Urothelium cell line (cell line): Measurements from ENCODE around the gene RYR2.

Source experiments
- DNase-seq: peaks from one replicate; pipeline ENCODE4 v3.0.0; 2011; ENCODE audit warnings: low spot score, mixed read lengths
- FAIRE-seq: peaks from 2 replicates; lab custom pipeline; 2011; peaks lifted over from hg19 to GRCh38; lab: Jason Lieb, UNC

Gene RYR2

DNA sequence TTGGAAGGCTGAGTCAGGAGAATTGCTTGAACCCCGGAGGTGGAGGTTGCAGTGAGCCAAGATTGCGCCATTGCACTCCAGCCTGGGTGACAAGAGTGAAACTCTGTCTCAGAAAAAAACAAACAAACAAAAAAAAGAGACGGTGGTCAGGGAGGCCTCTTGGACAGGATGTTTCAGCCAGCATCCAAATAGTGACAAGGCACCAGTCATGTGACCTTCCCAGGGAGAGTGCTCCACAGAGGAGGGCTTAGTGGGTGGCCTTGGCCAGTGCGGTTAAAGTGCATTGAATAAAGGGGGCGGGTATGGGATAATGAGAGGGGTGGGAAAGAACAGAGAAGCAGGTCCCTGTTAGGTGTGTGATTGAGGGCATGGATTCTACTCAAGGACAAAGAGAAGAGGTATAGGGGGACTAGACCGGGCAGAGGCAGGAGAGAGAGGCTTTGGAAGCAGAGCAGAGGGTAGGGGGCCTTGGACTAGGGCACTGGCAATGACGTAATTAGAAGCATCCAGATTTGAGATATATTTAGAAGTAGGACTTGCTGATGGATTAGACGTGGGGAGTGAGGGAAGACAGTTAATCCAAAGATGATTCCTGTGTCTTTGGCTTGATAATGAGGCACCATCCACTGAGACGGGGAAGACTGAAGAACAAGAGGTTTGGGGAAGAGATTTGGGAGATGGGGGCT lies 12.0 kb upstream of the RYR2 start:
- DNase-seq (no peak), FAIRE-seq (no peak)

DNA sequence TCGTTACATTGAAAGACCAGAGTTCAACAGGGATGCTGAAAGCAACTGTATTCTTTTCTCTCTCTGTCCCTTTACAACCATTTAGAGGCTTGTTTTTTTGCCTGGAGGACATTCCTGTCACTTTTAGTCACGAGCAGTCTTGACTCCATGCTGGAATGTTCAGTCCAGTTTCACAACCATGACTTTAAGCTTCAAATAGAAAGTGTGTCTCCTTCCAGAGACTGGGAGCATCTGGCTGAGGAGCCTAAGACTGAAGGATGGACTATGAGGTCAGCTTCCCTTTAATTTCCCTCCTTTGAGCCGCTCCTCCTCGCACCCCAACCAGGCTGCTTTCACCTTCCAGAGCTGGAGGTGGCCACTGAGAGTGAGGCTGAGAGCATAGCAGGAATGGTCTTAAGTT lies 10.5 kb upstream of the RYR2 start:
- FAIRE-seq (no peak), DNase-seq (no peak)

DNA sequence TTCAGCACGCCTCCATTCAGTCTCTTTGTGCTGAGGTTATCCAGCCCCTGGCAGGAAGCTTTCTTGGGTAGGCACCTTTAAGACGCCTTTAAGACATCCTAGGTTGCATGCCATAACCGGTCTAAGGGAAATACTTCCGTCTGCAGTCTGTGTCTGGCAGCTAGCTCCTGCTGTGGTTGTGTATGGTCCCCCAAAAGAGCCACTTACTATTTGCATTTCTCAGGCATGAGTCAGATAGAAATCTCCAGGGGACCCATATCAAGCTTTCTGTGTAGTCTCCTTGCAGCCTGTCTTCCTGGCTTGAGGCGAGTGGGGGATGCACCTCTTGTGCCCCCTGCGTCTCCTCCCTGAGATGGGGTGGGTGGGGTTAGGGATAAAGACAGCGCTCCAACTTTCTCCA lies 10.0 kb upstream of the RYR2 start:
- DNase-seq (peak; percentile 57), FAIRE-seq (no peak)

DNA sequence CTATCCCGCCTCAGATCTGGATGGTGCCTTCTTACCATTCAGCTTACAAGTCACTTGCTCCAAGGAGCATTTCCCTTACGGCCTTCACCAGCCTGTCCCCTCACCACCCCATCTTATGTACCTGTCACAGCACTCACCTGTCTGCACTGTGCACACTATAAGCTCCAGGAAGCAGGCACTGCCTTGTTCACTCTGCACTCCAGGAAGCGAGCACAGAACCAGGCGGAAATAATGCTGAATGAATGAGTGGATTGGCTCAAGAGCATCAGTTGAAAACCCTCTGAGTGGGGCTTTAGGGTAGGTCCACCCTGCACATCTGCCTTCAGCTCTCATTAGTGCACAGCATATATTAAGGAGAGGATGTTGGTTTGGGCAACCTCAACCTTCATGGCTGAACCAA lies 8.9 kb upstream of the RYR2 start:
- no peak for DNase-seq
- FAIRE-seq: no peak

DNA sequence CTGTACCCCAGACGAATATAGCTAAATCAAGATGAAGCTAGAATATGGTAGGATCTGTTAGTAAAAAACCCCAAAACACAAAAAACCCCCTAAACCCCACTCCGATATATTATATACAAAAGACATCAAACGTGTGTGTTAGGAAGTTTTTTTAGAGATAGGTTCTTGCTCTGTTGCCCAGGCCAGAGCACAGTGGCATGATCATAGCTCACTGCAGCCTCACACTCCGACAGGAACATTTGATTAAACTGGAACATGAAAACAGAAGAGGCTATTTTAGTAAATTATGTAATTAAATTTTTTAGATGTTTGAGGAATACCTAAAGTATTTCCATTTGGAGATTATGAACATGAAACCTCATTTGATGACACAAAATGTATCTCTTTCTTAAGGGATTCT lies 8.2 kb upstream of the RYR2 start:
- no peak for FAIRE-seq
- DNase-seq: no peak

DNA sequence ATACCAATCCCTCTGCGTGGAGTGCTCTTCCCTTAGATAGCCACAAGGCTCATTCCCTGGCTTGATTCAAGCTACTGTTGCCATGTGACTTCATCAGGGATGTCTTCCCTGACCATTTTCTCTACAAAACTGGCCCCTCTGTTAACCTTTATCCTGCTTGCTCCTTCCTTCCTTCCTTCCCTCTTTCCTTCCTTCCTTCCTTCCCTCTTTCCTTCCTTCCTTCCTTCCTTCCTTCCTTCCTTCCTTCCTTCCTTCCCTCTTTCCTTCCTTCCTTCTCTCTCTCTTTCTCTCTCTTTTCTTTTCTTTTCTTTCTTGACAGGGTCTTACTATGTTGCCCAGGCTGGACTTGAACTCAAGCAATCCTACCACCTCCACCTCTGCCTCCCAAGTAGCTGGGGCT lies 6.2 kb upstream of the RYR2 start:
- DNase-seq (no peak), FAIRE-seq (no peak)

DNA sequence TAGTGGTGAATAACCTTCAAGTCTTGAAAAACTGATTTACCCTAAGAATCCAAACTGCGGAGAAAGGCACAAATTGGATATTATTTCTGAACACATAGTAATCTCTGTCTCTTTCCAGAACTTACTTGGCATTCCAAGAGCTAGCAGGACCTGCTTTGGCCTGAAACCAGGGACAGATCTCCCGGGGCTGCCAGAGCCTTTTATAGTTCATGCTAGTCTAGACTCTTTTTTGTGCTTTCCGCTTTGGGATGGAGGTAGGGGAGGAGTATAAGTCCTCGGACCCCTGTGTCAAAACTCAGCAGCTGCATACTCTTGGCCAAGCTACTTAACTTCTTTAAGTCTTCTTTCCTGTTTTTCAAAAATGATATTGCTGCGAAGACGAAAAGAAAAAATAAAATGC lies 3.8 kb upstream of the RYR2 start:
- DNase-seq (no peak), FAIRE-seq (no peak)

DNA sequence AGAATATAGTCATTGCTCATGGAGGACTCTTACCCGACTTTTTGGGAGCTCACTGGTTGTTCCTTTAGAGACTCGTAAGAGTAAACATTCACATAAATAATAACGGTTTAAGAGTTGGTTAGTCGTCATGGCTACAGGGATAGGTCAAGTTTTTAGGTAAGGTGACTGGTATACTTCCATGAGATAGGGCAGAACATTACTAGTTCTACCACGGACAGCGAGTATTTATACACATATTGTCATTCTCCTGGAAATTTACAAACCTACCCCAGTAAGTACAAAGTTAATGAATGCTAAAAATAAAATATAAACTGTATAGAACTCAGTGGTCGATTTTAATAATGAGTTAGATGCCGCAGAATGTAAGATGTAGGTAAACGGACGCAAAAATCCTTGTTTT lies 1.2 kb upstream of the RYR2 start:
- FAIRE-seq (no peak), DNase-seq (no peak)

DNA sequence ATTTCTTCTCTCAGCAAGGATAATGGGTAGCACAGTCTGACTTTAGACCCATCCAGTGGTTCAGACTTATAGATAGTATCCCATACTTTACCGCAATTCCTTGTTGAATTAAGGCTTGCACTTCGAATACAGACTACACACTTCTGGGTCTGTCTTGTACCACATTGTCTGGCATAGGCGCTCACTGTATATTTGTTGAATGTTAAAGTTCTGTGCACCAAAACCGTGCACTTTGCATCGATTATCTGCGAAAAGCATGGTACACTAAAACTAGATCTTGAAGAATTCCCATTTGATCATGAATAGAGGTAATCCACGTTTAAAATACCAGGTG lies 556 bp upstream of the RYR2 start:
- FAIRE-seq: no peak
- DNase-seq: no peak

DNA sequence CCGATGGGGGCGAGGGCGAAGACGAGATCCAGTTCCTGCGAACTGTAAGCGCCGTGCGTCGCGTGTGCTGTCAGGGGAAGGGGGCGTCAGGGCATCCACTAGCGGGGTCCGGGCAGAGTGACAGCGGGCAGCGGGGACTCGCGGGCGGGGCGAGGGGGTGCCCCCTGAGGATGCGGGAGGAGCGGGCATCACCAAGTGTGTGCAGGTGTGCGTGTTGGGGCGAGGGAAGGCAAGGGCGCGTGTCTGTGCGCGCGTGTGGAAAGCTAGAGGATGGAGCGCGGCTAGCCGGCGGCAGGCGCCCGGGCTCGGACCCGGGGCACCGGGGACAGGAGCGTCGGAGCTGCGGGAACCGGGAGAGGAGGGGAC lies 525 bp downstream of the RYR2 start:
- FAIRE-seq (no peak), DNase-seq (no peak)

DNA sequence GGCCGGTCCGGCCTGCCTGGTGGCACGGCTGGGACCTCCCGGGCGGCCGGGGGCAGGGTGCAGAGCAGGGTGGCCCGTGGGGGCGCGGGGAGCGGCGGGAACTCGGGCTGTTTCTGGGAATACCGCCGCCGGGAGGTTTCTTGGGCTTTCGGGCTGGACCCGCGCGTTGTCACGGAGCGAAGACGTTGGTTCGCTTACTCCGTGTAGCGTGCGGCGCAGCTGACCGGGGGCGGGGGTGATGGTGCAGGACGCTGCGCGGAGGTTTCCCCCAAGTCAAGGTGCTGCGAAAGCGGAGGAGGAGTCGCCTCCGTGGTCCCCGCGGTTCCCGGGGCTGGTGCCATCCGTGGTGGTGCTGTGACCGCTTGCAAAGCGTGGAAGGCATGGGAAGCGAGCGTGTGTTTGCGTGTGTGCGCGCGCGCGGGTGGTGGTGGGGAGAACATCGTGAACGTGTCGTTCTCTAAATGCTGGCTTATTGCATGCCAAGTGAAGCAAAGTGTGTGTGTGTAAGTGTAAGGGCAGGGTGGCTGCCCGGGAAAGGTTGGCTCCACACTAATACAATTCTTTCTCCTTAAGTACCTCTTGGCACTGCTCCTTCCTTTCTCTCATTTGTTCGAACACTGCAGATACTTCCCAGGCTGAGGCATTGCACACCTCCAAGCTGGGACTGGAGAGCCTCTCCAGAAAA lies 1.1 kb downstream of the RYR2 start:
- no peak for FAIRE-seq
- DNase-seq: no peak

DNA sequence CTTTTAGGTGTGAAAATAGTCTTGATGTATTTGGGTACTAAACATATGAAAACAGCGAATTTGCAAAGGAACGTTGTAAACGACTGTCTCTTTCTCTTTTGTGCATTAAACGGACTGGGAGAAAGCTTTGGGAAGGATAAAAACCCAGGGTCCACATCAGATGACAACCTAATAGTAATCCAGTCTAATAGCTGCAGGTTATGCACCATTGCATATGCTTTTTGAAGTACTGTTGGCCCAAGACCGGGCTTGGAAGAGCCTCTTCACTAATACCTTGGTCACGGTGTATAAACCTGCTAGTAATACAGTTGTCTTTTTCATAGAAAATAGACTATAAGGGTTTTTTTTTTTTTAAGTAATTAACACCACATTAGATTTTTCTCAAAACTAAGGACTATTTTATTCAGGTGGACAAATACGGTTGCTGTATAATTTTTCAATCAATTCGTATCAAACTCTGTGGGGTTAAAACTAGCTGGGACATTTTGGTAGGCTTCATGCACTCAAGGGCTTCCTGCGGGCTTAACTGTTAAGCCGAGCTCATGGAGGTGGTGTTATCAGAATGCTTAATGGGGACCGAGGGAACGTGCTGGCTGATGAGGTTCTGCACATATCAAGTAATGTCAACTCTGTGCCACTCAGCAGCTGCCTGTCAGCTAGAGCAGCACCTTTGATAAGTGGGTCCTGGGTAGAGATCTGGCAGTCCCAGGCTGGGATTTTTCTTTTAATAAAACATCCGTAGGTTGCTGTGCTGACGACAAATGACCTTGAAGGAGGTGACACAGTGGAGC lies 2.1 kb downstream of the RYR2 start:
- no peak for FAIRE-seq
- no peak for DNase-seq

DNA sequence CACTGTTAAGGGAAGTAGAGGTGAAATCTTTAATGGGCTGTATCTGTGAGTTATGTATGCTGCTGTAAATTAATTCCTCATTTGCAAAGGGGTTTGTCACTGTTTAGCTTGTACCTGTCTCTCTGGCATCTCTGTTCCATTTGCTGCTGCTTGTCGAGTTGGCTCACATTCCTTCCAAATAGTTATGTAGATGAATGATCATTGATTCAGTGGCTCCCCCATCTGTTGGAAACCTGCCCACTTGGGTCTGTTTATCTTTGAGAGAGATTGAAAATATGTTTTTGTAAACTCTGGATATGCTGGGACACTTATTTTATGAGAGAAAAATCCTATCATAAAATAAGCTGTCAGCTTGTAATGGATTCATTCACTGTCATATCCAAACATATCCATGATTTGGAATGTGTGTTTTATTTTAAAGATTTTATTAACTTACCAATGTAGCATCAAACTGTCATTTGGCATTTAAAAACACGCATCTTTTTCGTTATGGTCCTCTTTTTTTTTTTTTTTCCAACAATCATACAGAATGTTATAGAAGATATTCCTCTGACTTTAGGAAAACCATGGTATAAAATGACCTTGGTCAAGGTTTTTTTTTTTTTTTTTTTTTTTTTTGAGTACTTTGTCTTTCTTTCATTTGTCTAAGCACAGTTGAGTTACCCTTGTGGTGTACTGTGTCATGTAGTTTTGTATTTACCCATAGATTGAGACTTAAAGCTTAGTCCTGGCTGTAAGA lies 3.5 kb downstream of the RYR2 start:
- DNase-seq: no peak
- FAIRE-seq: no peak

DNA sequence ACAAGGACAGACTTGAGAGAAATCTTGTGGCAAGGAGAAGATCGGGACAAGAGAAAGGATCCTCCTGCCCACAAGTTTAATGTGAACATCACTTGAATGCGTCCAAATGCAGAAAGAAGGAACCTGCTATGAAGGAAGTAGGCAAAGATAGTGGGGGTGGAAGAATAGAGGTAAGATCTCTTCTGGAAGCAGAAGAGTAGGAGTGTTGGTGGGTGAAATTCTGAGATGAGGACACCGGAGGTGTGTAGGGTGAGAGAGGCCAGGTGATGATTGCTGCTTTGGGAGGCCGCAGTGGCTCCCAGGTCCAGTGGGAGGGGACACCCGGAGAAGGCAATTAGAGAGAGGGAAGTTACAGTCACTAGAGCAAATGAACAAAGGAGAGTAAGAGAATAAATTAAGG lies 6.8 kb downstream of the RYR2 start:
- DNase-seq (no peak), FAIRE-seq (no peak)

DNA sequence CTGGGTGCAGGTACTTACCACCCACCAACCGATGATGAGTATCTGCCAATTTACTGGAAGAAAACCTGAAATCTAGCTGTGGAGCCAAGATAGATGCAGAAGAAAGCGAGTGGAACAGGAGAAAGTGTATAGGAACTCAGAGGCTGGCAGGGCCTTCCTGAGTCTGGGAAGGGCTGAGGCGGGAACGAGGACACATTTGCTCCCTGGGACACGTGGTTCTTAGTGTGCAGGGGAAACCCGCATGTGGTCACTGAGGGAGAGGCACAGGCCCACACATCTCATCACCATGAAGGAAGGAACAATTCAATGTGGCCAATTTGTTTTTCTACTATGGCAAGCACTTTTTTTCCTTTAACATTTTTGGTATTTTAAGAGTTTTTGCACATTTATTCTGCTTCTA lies 8.2 kb downstream of the RYR2 start:
- no peak for DNase-seq
- FAIRE-seq: no peak

DNA sequence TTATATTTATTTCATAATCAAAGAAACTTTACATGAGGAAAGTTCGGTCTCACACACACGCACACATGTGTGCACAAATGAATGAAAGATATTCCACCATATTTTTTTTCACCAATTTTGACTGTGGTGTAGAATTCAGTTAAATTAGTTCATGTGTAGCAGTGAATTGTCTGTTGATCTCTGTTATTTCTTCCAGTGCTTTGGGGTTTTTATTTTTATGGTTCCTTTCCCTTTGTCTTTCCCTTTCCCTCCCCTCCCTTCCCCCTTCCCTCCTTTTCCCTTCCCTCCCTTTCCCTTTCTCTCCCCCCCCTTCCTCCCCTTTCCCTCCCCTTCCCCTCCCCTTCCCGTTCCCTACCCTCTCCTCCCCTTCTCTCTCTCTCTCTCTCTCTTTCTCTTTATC lies 8.9 kb downstream of the RYR2 start:
- no peak for FAIRE-seq
- no peak for DNase-seq

DNA sequence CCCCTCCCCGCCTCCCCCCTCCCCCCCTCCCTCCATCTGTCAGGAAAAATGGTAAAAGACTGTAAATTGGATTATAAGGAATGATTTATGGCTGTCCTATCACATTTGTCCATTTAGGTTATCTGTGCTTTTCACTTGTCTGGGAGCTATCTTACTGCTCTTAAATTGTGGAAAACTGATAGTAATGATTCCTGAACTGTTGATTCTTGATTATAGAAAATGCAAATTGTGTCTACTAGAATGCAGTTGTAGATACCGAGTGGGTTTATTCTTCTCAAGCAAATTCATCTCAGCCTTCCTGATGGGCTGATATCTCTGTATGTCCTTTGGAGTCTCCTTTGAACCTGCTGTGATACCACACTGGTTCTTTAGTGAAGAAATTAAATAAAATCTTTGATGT lies 12.3 kb downstream of the RYR2 start:
- no peak for FAIRE-seq

DNA sequence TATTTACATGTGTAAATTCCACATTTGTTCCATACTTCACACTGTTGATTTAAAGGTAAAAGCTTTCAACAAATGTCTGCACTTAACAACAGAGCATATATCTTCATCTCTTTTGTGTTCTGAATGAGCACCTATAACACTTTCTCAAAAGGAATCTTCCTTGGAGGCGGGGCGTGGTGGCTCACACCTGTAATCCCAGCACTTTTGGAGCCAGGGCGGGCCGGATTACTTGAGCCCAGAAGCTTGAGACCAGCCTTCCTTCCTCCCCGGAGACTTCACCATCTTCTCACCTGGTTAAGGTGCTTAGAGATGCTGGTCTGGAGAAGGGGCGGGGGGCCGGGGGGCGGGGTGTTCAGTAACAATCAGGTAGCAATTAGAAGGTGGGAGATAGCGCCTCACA lies 16.5 kb downstream of the RYR2 start:
- FAIRE-seq: no peak
- no peak for DNase-seq

More for the DNA sequence above, 12.3 kb downstream of the RYR2 start:
- DNase-seq: no peak

DNA sequence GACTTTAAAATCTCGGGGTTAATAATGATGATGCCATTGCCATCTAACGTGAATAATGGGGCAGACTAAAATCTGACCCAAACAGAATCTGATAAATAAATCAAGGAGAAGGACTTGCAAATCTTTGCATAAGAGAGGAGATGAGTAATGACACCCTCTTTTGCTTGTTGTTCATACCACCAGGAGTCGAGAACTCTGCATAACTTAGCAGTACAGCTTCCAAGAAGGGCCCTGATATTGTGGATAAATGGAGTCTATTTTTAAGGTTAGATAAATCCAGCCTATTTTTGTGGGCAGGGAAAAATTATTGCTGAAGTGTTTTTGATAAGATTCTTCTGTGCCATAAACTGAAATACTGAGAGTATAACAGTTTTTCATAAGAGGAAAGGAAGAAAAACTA lies 17.3 kb downstream of the RYR2 start:
- FAIRE-seq: no peak
- no peak for DNase-seq

DNA sequence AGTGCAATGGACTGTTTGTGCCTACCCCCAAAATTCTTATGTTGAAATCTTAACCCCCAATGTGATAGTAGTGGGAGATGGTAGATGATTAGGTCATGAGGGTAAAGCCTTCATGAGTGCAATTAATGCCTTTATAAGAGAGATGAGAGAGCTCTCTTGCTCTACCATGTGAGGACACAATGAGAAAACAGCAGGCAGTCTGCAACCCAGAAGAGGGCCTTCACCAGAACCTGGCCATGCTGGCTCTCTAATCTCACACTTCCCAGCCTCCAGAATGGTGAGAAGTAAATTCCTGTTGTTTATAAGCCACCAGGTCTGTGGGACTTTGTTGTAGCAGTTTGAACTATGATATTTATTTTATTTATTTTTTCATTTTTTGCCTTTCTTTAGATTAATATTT lies 21.0 kb downstream of the RYR2 start:
- no peak for DNase-seq
- no peak for FAIRE-seq

DNA sequence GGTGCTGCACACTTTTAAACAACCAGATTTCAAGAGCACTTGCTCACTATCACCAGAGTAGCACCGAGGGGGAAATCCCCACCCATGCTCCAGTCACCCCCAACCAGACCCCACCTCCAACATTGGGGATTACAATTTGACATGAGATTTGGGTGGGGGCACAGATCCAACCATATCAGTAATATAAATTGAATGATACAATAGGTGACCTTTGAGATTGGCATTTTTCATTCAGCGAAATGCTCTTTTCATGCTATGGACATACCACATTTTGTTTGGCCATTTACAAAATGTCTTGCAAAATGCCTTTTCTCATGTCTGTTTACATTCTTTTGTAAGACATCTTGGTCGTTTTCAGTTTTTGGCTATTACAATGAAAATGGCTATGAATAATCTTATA lies 23.9 kb downstream of the RYR2 start:
- FAIRE-seq (no peak), DNase-seq (no peak)

DNA sequence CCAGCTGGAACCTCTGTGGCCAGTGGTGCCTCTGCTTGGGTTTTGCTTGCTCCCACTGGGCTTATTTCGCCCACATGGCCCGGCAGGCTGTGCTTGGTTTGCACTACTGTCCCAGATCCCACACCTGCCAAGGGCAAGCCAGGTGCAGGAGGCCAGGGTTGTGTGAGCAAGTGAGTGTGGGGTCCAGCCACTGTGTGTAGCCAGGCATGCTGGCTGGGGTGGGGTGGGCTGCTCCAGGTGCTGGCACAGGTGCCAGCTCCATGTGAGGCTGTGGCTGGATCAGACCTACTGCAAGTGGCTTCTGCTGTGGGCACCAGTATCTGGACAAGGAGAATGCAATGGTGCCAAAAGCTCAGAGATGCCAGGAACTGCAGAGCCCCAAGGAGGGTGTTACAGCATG lies 28.5 kb downstream of the RYR2 start:
- FAIRE-seq: no peak

More for the DNA sequence above, 28.5 kb downstream of the RYR2 start:
- DNase-seq: no peak
